Epithelial cell of esophagus (primary cell): ENCODE data around the gene PPP2R3A.

Experiments used
- DNase-seq: peaks from one replicate; pipeline ENCODE4 v3.0.0; 2010; ENCODE audit warnings: low read depth
- H3K4me3 ChIP-seq: 2 replicates; pipeline ENCODE4 v1.5.1; 2011; ENCODE audit warnings: mild to moderate bottlenecking, low read length, control low read depth
- TF ChIP-seq, protein P1 (sequence below): IDR thresholded peaks from 2 replicates; pipeline ENCODE4 v1.5.1; 2011; ENCODE audit warnings: low read depth, mild to moderate bottlenecking, low read length, control low read depth, inconsistent platforms; ENCODE audit not compliant: insufficient read depth; ENCODE audit errors: missing control alignments

PPP2R3A gene

DNA sequence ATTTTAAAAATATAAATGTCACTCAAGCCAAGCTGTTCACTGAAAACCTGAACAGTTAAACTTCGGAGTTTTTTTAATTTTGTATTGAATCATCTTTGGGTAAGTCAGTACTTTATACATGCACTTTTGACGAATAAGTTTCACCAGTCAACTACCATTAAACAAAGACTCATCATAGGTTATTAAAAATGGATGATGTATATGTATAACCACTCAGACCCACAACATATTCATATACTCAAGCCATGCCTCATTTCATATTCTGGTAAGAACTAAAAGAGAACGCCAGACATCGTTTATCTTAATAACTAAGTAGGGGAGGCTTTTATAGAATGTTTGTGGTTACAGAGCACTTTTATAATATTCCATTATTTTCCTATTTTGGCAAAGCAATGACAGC is 212.3 kb downstream of the PPP2R3A start:
- TF ChIP-seq, protein P1, sequence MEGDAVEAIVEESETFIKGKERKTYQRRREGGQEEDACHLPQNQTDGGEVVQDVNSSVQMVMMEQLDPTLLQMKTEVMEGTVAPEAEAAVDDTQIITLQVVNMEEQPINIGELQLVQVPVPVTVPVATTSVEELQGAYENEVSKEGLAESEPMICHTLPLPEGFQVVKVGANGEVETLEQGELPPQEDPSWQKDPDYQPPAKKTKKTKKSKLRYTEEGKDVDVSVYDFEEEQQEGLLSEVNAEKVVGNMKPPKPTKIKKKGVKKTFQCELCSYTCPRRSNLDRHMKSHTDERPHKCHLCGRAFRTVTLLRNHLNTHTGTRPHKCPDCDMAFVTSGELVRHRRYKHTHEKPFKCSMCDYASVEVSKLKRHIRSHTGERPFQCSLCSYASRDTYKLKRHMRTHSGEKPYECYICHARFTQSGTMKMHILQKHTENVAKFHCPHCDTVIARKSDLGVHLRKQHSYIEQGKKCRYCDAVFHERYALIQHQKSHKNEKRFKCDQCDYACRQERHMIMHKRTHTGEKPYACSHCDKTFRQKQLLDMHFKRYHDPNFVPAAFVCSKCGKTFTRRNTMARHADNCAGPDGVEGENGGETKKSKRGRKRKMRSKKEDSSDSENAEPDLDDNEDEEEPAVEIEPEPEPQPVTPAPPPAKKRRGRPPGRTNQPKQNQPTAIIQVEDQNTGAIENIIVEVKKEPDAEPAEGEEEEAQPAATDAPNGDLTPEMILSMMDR = no peak
- no peak overlapping the region for H3K4me3 ChIP-seq
- no peak for DNase-seq

DNA sequence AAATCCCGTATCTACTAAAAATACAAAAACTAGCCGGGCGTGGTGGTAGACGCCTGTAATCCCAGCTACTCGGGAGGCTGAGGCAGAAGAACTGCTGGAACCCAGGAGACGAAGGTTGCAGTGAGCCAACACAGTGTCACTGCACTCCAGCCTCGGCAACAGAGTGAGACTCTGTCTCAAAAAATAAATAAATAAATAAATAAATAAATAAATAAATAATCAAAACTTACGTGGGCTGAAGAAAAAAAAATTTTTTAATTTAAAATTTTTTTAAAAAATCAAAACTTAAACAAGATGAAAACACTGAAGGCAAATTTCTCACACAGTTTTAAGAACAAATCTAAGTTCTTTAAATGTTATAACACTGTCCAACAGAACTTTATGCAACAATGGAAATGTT is 216.2 kb downstream of the PPP2R3A start:
- TF ChIP-seq, protein P1 = no peak
- no peak overlapping the region for H3K4me3 ChIP-seq
- no peak for DNase-seq

DNA sequence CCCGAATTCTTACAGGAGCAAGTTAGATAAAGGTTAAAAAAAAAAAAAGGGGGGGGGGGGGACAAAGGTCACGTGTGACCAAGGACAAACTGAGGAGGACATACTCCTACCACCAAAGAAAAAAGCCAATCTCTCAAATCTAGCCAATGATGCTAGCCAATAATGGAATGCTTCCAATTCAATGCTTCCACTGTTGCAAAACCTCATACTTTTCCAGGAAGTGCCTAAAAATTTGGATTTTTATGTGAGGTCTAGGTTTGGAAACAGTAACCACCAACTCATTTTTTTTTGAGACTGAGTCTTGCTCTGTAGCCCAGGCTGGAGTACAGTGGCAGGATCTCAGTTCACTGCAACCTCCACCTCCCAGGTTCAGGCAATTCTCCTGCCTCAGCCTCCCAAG is 219.2 kb downstream of the PPP2R3A start:
- TF ChIP-seq, protein P1 = no peak
- H3K4me3 ChIP-seq = no peak overlapping the region
- no peak for DNase-seq

DNA sequence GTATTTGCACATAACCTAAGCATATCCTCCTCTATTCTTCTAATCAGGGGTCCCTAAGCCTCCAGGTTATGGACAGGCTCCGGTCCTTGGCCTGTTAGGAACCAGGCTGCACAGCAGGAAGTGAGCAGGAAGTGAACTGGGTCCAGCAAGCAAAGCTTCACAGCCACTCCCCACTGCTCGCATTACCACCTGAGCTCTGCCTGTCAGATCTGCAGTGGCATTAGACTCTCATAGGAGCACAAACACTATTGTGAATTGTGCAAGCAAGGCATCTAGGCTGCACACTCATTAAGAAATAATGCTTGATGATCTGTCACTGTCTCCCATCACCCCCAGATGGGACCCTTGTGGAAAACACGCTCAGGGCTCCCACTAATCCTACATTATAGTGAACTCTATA is 220.8 kb downstream of the PPP2R3A start:
- DNase-seq = peak; percentile 83
- TF ChIP-seq, protein P1 = no peak
- no peak overlapping the region for H3K4me3 ChIP-seq

DNA sequence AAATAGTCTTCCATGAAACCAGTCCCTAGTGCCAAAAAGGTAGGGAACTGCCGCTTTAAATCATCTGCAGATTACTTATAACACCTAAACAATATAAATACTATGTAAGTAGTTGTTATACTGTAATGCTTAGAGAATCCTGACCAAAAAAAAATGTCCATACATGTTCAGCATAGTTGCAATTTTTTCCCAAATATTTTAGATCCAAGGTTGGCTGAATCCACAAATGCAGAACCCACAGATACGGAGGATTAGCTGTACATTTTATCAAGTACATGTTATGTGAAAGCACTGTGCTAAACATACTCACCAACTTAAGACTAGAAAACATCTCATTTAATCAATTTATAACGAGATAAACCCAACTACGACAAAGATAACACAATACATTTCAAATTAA is 221.3 kb downstream of the PPP2R3A start:
- peak; percentile 17 for DNase-seq

DNA sequence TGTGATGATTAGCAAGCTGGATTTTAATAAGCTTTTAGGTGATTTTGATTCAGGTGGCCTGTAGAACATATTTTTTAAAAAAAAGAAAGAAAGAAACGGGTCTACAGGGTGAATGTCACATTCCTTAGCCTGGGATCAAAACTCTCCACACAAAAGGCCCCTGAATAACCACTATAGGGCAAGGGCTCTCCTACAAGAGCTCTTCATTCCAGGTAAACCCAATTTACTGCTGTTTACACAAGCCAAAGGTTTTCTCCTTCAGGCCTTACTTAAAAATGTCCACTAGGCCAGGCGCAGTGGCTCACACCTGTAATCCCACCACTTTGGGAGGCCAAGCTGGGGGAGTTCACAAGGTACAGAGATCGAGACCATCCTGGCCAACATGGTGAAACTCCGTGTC is 222.3 kb downstream of the PPP2R3A start:
- H3K4me3 ChIP-seq = no peak overlapping the region
- TF ChIP-seq, protein P1 = no peak
- DNase-seq = no peak

More for the DNA sequence above, 221.3 kb downstream of the PPP2R3A start:
- no peak overlapping the region for H3K4me3 ChIP-seq
- TF ChIP-seq, protein P1 = no peak

DNA sequence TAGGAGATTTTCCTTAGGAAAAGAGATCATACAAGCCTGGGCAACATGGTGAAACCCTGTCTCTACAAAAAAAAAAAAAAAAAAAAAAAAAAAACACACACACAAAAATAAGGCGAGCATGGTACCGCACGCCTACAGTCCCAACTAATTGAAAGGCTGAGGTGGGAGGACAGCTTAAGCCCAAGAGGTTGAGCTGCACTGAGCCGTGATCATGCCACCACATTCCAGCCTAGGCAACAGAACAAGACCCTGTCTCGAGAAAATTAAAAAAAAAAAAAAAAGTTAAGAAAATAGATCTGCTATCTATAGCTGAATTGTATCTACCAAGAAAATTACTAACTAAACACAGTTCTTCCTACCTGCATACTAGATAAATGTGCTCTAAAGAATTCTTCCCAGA is 223.5 kb downstream of the PPP2R3A start:
- no peak overlapping the region for H3K4me3 ChIP-seq
- TF ChIP-seq, protein P1 = no peak
- no peak for DNase-seq
